ENCODE results near the gene IL18BP. TPM values are rescaled to one million over a fixed set of nuclear protein-coding genes. Genes with fewer than 3 reads are reported as not detected.

The IL18BP gene
- total and polyA plus RNA-seq, 12 donors: 2.0 to 101 (median 4.3) TPM

- 85 to 89% methylated on average over 16 of the region's 16 CpGs for WGBS, 2 donors
- DNase-seq (no peak), ATAC-seq (no peak)
- Histone ChIP-seq H3K27ac (no peak overlapping the region), H3K9me3 (no peaks in the 10 kb centered on the region), H3K27me3 (no peaks in the 10 kb centered on the region), H3K4me3 (no peak overlapping the region), H3K36me3 (peaks cover 0 to 99% (median 68%) of the 10 kb centered on the region in 9 donors), H3K4me1 (peaks cover 0 to 31% (median 10%) of the 10 kb centered on the region in 9 donors)
- intact Hi-C loops (cut with DNase I): no loop called here
- TF ChIP-seq, protein P1, sequence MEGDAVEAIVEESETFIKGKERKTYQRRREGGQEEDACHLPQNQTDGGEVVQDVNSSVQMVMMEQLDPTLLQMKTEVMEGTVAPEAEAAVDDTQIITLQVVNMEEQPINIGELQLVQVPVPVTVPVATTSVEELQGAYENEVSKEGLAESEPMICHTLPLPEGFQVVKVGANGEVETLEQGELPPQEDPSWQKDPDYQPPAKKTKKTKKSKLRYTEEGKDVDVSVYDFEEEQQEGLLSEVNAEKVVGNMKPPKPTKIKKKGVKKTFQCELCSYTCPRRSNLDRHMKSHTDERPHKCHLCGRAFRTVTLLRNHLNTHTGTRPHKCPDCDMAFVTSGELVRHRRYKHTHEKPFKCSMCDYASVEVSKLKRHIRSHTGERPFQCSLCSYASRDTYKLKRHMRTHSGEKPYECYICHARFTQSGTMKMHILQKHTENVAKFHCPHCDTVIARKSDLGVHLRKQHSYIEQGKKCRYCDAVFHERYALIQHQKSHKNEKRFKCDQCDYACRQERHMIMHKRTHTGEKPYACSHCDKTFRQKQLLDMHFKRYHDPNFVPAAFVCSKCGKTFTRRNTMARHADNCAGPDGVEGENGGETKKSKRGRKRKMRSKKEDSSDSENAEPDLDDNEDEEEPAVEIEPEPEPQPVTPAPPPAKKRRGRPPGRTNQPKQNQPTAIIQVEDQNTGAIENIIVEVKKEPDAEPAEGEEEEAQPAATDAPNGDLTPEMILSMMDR (IDR thresholded peaks at IDR 0.05): no peak
These were observed 6.0 kb downstream of the IL18BP start for GRCh38 chr11:72004515-72005346.

DNA sequence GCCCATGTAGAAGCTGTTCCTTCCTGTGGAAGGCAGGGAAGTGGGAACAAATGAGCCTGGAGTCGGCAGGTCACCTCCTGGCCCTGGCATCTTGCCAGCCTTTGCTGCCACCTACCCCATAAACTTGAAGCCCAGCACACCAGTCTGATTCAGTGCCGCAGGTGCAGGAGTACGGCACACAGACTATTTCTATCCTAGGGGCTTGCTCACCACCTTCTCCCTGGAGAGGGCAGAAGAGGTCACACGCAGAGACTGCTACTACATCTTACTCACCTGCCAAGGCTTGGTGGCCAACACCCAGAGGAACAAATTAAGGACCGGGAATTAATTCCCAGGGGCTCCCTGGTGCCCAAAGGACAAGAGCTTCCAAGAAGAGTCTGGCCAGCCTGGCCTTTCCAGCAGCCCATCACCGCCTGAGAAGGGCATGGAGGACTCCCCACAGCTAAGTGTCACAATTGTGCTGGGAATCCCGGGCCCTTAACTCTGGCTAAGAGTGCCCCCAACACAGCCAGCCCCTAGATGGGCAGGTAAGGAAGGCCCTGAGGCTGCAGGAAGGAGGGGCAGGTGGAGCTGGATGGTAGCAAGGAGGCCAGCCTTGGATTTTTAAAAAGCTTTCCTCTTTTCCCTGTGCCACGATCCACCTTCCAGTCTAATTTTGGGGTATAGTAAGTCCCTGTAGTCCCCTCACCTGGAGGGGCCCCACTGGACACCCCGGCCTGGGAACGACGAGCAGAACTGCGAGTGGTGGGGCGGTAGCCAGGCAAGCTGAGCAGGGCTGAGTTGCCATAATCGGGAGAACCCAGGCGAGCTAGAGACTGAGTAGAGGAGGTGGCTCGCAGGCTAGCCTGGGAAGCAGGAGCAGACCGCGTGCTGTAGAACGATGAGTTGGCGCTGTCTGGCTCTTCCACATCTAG, 6.9 kb downstream of the IL18BP start:
- no peak for DNase-seq
- 76 to 85% methylated on average over 20 of the region's 20 CpGs for WGBS, 2 donors
- ATAC-seq: no peak
- intact Hi-C loops (cut with DNase I): no loop called here
- no peaks in the 10 kb centered on the region for H3K9me3 ChIP-seq
- no peak overlapping the region for H3K27ac ChIP-seq
- H3K27me3 ChIP-seq: no peaks in the 10 kb centered on the region
- peaks cover 0 to 100% (median 77%) of the 10 kb centered on the region in 9 donors for H3K36me3 ChIP-seq
- TF ChIP-seq, protein P1 (IDR thresholded peaks at IDR 0.05): no peak
- no peak overlapping the region for H3K4me3 ChIP-seq
- peaks cover 0 to 23% (median 7%) of the 10 kb centered on the region in 9 donors for H3K4me1 ChIP-seq

GRCh38 chr11:72006309-72007088, 7.8 kb downstream of the IL18BP start:
- TF ChIP-seq, protein P1 (IDR thresholded peaks at IDR 0.05): no peak
- DNase-seq: no peak
- Histone ChIP-seq H3K4me1 (peaks cover 4 to 19% (median 13%) of the 10 kb centered on the region in 9 donors), H3K27me3 (no peaks in the 10 kb centered on the region), H3K36me3 (peaks cover 0 to 100% (median 85%) of the 10 kb centered on the region in 9 donors), H3K4me3 (no peak overlapping the region), H3K9me3 (no peaks in the 10 kb centered on the region), H3K27ac (no peak overlapping the region)
- 72 to 78% methylated on average over 8 of the region's 8 CpGs for WGBS, 2 donors
- intact Hi-C loops (cut with DNase I): no loop called here
- ATAC-seq: no peak

DNA sequence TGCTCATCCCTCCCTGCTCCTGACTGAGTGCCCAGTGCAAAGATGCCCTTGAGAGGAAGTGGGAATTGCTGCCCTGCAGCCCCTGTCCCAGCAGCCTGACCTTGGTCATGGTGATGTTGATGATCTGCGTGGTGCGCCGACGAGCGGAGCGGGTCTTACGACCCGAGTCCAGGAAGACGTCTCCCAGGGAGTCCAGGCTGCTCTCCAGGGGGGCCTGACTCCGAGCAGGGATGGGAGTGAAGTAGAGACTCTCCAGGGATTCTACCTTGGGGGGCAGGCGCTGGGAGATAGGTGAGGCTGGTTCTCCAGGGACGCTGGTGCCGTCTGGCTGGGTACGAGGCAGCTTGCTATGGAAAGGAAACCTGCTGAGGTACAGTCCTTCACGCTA, 8.4 kb downstream of the IL18BP start:
- no peak overlapping the region for H3K27ac ChIP-seq

More for the DNA sequence above, 8.4 kb downstream of the IL18BP start:
- ATAC-seq (no peak), DNase-seq (no peak)
- 85 to 87% methylated on average over 15 of the region's 15 CpGs for WGBS, 2 donors
- intact Hi-C loops (cut with DNase I): no loop called here
- Histone ChIP-seq H3K4me1 (peaks cover 8 to 23% (median 15%) of the 10 kb centered on the region in 9 donors), H3K9me3 (no peaks in the 10 kb centered on the region), H3K36me3 (peaks cover 0 to 100% (median 88%) of the 10 kb centered on the region in 9 donors), H3K4me3 (no peak overlapping the region), H3K27me3 (no peaks in the 10 kb centered on the region)
- TF ChIP-seq, protein P1 (IDR thresholded peaks at IDR 0.05): no peak
